Hepatocyte (in vitro differentiated cells): Measurements from ENCODE around the gene SNCAIP.

ENCODE experiments used
- EZH2 ChIP-seq: fragments of 200-600 bp; sonication (generic); IDR thresholded peaks from 2 replicates; pipeline ENCODE4 v1.6.1; 2016; ENCODE audit warnings: antibody characterized with exemption, mild to moderate bottlenecking, borderline replicate concordance
- TF ChIP-seq, protein P1 (sequence below): fragments of 200-600 bp; sonication (generic); IDR thresholded peaks from 2 replicates; pipeline ENCODE4 v1.5.1; 2016; ENCODE audit warnings: antibody characterized with exemption, mild to moderate bottlenecking; ENCODE audit not compliant: poor library complexity

GRCh38 chr5:122371511-122372151 lies 59.6 kb downstream of the SNCAIP start:
- TF ChIP-seq, protein P1, sequence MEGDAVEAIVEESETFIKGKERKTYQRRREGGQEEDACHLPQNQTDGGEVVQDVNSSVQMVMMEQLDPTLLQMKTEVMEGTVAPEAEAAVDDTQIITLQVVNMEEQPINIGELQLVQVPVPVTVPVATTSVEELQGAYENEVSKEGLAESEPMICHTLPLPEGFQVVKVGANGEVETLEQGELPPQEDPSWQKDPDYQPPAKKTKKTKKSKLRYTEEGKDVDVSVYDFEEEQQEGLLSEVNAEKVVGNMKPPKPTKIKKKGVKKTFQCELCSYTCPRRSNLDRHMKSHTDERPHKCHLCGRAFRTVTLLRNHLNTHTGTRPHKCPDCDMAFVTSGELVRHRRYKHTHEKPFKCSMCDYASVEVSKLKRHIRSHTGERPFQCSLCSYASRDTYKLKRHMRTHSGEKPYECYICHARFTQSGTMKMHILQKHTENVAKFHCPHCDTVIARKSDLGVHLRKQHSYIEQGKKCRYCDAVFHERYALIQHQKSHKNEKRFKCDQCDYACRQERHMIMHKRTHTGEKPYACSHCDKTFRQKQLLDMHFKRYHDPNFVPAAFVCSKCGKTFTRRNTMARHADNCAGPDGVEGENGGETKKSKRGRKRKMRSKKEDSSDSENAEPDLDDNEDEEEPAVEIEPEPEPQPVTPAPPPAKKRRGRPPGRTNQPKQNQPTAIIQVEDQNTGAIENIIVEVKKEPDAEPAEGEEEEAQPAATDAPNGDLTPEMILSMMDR, result no peak
- no peak for TF ChIP-seq EZH2
